Astrocyte (in vitro differentiated cells and primary cell): ENCODE results near the gene METTL18. TPM values are rescaled to one million over a fixed set of nuclear protein-coding genes. Genes with fewer than 3 reads are reported as not detected.

Experiments used
- DNase-seq: peaks from one replicate; pipeline ENCODE4 v3.0.0-alpha.2; 2010; ENCODE audit warnings: low read depth
- FAIRE-seq: peaks from 2 replicates; lab custom pipeline; 2011; peaks lifted over from hg19 to GRCh38; lab: Jason Lieb, UNC
- H2AFZ ChIP-seq: 2 replicates; pipeline ENCODE4 v1.6.0; 2012; ENCODE audit warnings: low read depth, low read length, inconsistent platforms
- H3K27ac ChIP-seq: 2 replicates; pipeline ENCODE4 v1.5.1; 2011; ENCODE audit warnings: low read depth, low read length, inconsistent platforms
- H3K27me3 ChIP-seq: 2 replicates; pipeline ENCODE4 v1.6.0; 2011; ENCODE audit warnings: low read length, inconsistent platforms; ENCODE audit not compliant: insufficient read depth
- H3K36me3 ChIP-seq: 2 replicates; pipeline ENCODE4 v1.5.1; 2011; ENCODE audit warnings: low read length, inconsistent platforms; ENCODE audit not compliant: insufficient read depth
- H3K4me1 ChIP-seq: 2 replicates; pipeline ENCODE4 v1.5.1; 2011; ENCODE audit warnings: low read length, inconsistent platforms; ENCODE audit not compliant: insufficient read depth
- H3K4me2 ChIP-seq: 2 replicates; pipeline ENCODE4 v1.6.0; 2012; ENCODE audit warnings: low read length, inconsistent platforms
- H3K4me3 ChIP-seq: 2 replicates; pipeline ENCODE4 v1.5.1; 2011; ENCODE audit warnings: low read depth, mild to moderate bottlenecking, low read length, inconsistent platforms; ENCODE audit not compliant: insufficient read depth
- H3K79me2 ChIP-seq: 2 replicates; pipeline ENCODE4 v1.6.0; 2012; ENCODE audit warnings: mild to moderate bottlenecking, low read length, inconsistent platforms; ENCODE audit not compliant: insufficient read depth
- H3K9ac ChIP-seq: 2 replicates; pipeline ENCODE4 v1.6.0; 2012; ENCODE audit warnings: mild to moderate bottlenecking, low read length, inconsistent platforms
- H3K9me3 ChIP-seq: 2 replicates; pipeline ENCODE4 v1.5.1; 2012; ENCODE audit warnings: low read depth, mild to moderate bottlenecking, low read length, inconsistent platforms; ENCODE audit not compliant: insufficient read depth
- H4K20me1 ChIP-seq: 2 replicates; pipeline ENCODE4 v1.6.0; 2012; ENCODE audit warnings: low read length, inconsistent platforms; ENCODE audit not compliant: insufficient read depth
- H3K27ac Mint-ChIP-seq: one replicate; pipeline ENCODE4 v1.8.0; 2021; ENCODE audit warnings: mild to moderate bottlenecking, mixed read lengths; ENCODE audit not compliant: unreplicated experiment
- H3K27me3 Mint-ChIP-seq: one replicate; pipeline ENCODE4 v1.8.0; 2021; ENCODE audit warnings: low read depth, mixed read lengths; ENCODE audit not compliant: unreplicated experiment
- H3K36me3 Mint-ChIP-seq: one replicate; pipeline ENCODE4 v1.8.0; 2021; ENCODE audit warnings: low read depth, mixed read lengths; ENCODE audit not compliant: unreplicated experiment
- H3K4me1 Mint-ChIP-seq: one replicate; pipeline ENCODE4 v1.8.0; 2021; ENCODE audit warnings: low read depth, mixed read lengths; ENCODE audit not compliant: unreplicated experiment
- H3K4me3 Mint-ChIP-seq: one replicate; pipeline ENCODE4 v1.8.0; 2021; ENCODE audit warnings: mild to moderate bottlenecking, moderate library complexity, mixed read lengths; ENCODE audit not compliant: unreplicated experiment
- H3K9me3 Mint-ChIP-seq: one replicate; pipeline ENCODE4 v1.8.0; 2021; ENCODE audit warnings: mild to moderate bottlenecking, mixed read lengths; ENCODE audit not compliant: unreplicated experiment
- CTCF ChIP-seq: IDR thresholded peaks from 2 replicates; pipeline ENCODE4 v1.5.1; 2011; ENCODE audit warnings: low read depth, mild to moderate bottlenecking, inconsistent platforms, low read length, moderate library complexity; ENCODE audit not compliant: insufficient read depth
- EZH2 ChIP-seq: IDR thresholded peaks from 2 replicates; pipeline ENCODE4 v1.6.1; 2012; ENCODE audit warnings: mild to moderate bottlenecking, low read length, inconsistent platforms; ENCODE audit not compliant: insufficient read depth
- total RNA-seq: library from RNA; stranded (reverse); gene quantifications from 2 replicates; pipeline ENCODE4 v1.2.1, GENCODE V29; 2021

METTL18 gene
- total RNA-seq, 1 donor from 2014 or later = 3.9 TPM

- FAIRE-seq = no peak
- TF ChIP-seq EZH2 = no peak
- no peak for TF ChIP-seq CTCF
- DNase-seq = no peak
- Mint-ChIP-seq H3K4me1 (peaks cover 19% of the 10 kb centered on the region), H3K27me3 (no peaks in the 10 kb centered on the region), H3K27ac (no peak overlapping the region), H3K36me3 (no peaks in the 10 kb centered on the region), H3K4me3 (no peak overlapping the region), H3K9me3 (peaks cover 7% of the 10 kb centered on the region)
- Histone ChIP-seq H3K36me3 (no peaks in the 10 kb centered on the region), H3K4me3 (no peak overlapping the region), H3K4me2 (no peak overlapping the region), H3K27ac (no peak overlapping the region), H4K20me1 (no peaks in the 10 kb centered on the region), H3K27me3 (peaks cover 6% of the 10 kb centered on the region), H3K9me3 (no peaks in the 10 kb centered on the region), H3K9ac (no peak overlapping the region), H3K4me1 (peaks cover 12% of the 10 kb centered on the region), H3K79me2 (no peaks in the 10 kb centered on the region), H2AFZ (no peak overlapping the region)
Measured at GRCh38 chr1:169746550-169746949, 48.2 kb downstream of the METTL18 start.

DNA sequence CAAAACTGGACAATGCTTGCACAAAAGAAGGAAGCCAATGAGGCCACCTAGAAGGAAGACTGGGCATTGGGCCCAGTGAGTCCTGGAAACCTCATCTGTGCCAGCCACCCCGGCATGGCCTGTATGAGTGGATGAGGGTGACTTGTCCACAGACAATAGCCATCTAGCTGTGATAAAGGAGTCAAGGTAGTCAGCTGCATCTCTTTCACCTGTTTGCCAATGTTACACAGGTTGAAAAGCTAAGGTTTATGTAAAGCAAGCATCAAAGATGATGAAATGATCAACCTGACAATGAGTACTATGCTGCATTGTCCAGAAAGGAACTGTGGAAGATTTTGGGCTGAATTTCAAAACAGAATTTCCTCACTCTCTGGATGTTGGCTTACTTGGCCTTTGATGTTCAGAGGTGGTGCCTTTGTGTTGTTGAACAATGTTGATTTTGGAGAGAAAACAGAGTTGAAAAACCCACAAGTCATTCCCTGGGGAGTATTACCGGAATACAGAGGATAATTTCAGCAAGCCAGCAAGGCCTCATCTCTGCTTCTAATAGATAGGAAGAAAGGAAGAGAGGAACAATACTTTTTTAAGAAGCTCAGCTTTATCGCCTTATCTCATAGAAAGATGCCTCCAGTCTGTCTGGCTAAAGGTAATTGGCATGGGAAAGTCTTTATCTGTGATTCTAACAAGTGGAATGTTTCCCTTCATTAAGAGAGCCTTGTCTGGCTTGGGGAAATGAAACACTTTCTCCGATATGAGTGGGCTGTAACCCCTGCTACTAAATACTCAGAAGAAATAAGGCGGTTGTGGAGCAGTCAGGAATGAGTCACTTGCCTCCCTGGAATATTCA lies 49.5 kb downstream of the METTL18 start:
- TF ChIP-seq CTCF (no peak), EZH2 (no peak)
- Histone ChIP-seq H4K20me1 (no peaks in the 10 kb centered on the region), H3K4me3 (no peak overlapping the region), H3K27ac (peak overlapping the region; percentile 48), H3K36me3 (no peaks in the 10 kb centered on the region), H3K79me2 (no peaks in the 10 kb centered on the region), H3K4me2 (peak overlapping the region; percentile 43), H3K9me3 (no peaks in the 10 kb centered on the region), H3K4me1 (peaks cover 20% of the 10 kb centered on the region), H3K27me3 (peaks cover 6% of the 10 kb centered on the region), H2AFZ (no peak overlapping the region), H3K9ac (peak overlapping the region; percentile 3)
- peaks cover 7% of the 10 kb centered on the region for H3K9me3 Mint-ChIP-seq
- peaks cover 26% of the 10 kb centered on the region for H3K4me1 Mint-ChIP-seq
- no peaks in the 10 kb centered on the region for H3K27me3 Mint-ChIP-seq
- DNase-seq = peak; percentile 89
- H3K36me3 Mint-ChIP-seq = no peaks in the 10 kb centered on the region
- H3K4me3 Mint-ChIP-seq = no peak overlapping the region
- peak overlapping the region; percentile 10 for H3K27ac Mint-ChIP-seq
- no peak for FAIRE-seq

Other genes with a start within 250 kb of the METTL18 start
- gene F5, start 208.4 kb downstream of the METTL18 start, total RNA-seq = 0.10 and 0.18 TPM in 2 replicates
- gene SELP, start 164.8 kb downstream of the METTL18 start, total RNA-seq = 0.19 TPM in 1 of 2 replicates, not detected in the other
- gene SELL, start 83.3 kb downstream of the METTL18 start, total RNA-seq = 0.54 and 1.5 TPM in 2 replicates
- gene SELE, start 60.8 kb downstream of the METTL18 start, total RNA-seq = not detected in 2 replicates
- gene SCYL3, start 99.0 kb upstream of the METTL18 start, total RNA-seq = 5.6 and 6.2 TPM in 2 replicates